Natural killer cell (primary cell): Measurements from ENCODE around the gene HOATZ. TPM values are rescaled to one million over a fixed set of nuclear protein-coding genes. Genes with fewer than 3 reads are reported as not detected.
A peak's percentile ranks its signal among the peaks of the same experiment; 100 is the strongest.

ENCODE experiments used
- ATAC-seq, 3 donors: fragments of 150-1000 bp in 2 of 3; fragments of 200-7000 bp in 1 of 3; cut with Tn5 transposase; 1 replicate in 1 of 3; 2 replicates in 2 of 3; pipeline ENCODE4 v1.10.0; 2021; ENCODE audit warnings: mild to moderate bottlenecking in 2 of 3, moderate library complexity in 2 of 3
- DNase-seq, 2 donors: peaks; one replicate each; pipeline versions ENCODE4 v3.0.0 to v3.0.0-alpha.2; 2013 to 2021; ENCODE audit warnings: mixed read lengths in 1 of 2
- H3K27ac ChIP-seq: one replicate; pipeline ENCODE4 v1.5.1; 2013; ENCODE audit warnings: mild to moderate bottlenecking, low read length
- H3K27me3 ChIP-seq: one replicate; pipeline ENCODE4 v1.6.1; 2013; ENCODE audit warnings: low read length; ENCODE audit not compliant: control insufficient read depth, insufficient read depth
- H3K36me3 ChIP-seq: one replicate; pipeline ENCODE4 v1.6.1; 2013; ENCODE audit warnings: low read length; ENCODE audit not compliant: control insufficient read depth, insufficient read depth
- H3K4me1 ChIP-seq: one replicate; pipeline ENCODE4 v1.6.1; 2013; ENCODE audit warnings: low read length; ENCODE audit not compliant: control insufficient read depth, insufficient read depth
- H3K4me3 ChIP-seq: one replicate; pipeline ENCODE4 v1.5.1; 2013; ENCODE audit warnings: low read length
- H3K9me3 ChIP-seq: one replicate; pipeline ENCODE4 v1.6.1; 2013; ENCODE audit warnings: low read length; ENCODE audit not compliant: control insufficient read depth, insufficient read depth
- H3K27ac Mint-ChIP-seq, 2 donors: one replicate each; pipeline ENCODE4 v1.8.0; 2022; ENCODE audit warnings: mild to moderate bottlenecking in 2 of 2, mixed read lengths in 2 of 2, moderate library complexity in 1 of 2
- H3K27me3 Mint-ChIP-seq, 2 donors: one replicate each; pipeline ENCODE4 v1.8.0; 2022; ENCODE audit warnings: low read depth in 2 of 2, mixed read lengths in 2 of 2
- H3K36me3 Mint-ChIP-seq: one replicate; pipeline ENCODE4 v1.8.0; 2022; ENCODE audit warnings: mixed read lengths
- H3K4me1 Mint-ChIP-seq, 2 donors: one replicate each; pipeline ENCODE4 v1.8.0; 2022; ENCODE audit warnings: mixed read lengths in 2 of 2
- H3K4me3 Mint-ChIP-seq: one replicate; pipeline ENCODE4 v1.8.0; 2022; ENCODE audit warnings: mild to moderate bottlenecking, moderate library complexity, mixed read lengths
- H3K9me3 Mint-ChIP-seq, 2 donors: one replicate each; pipeline ENCODE4 v1.8.0; 2022; ENCODE audit warnings: mixed read lengths in 2 of 2
- CTCF ChIP-seq: fragments of 200-600 bp; IDR thresholded peaks from one replicate; pipeline ENCODE4 v1.8.0; 2022; ENCODE audit warnings: antibody characterized with exemption
- WGBS: methylation state at CpG from one replicate; pipeline ENCODE4 v1.1.7; 2013; ENCODE audit warnings: missing lambda C conversion rate; ENCODE audit not compliant: insufficient coverage; 5-methylcytosine and 5-hydroxymethylcytosine counted together
- intact Hi-C: fragments of 100-400 bp; cut with micrococcal nuclease; formaldehyde crosslinking; loops from one replicate; pipeline ENCODE4 v1.14.2; 2022
- total RNA-seq, 4 donors: library from RNA; stranded (reverse); fragments of 120-200 nt in 1 of 4; gene quantifications; one replicate each; pipeline versions ENCODE4 v1.2.3 to v1.2.4, GENCODE V29; 2013 to 2022

Gene HOATZ
- total RNA-seq, 3 donors from 2014 or later (not counting 1 experiment from before 2014, with no cell fraction given) = not detected

GRCh38 chr11:111526501-111526900 is 11.9 kb downstream of the HOATZ start:
- H3K4me3 ChIP-seq = no peak overlapping the region
- Mint-ChIP-seq H3K4me1 (no peaks in the 10 kb centered on the region), H3K4me3 (no peak overlapping the region), H3K36me3 (no peaks in the 10 kb centered on the region), H3K27me3 (peaks cover 26 to 28% of the 10 kb centered on the region in 2 donors), H3K27ac (no peak overlapping the region), H3K9me3 (no peaks in the 10 kb centered on the region)
- no peaks in the 10 kb centered on the region for H3K9me3 ChIP-seq
- H3K27me3 ChIP-seq = no peaks in the 10 kb centered on the region
- 74% methylated on average over 1 of the region's 1 CpG for WGBS
- no peak for TF ChIP-seq CTCF
- H3K36me3 ChIP-seq = no peaks in the 10 kb centered on the region
- intact Hi-C loops = no loop called here
- no peak overlapping the region for H3K27ac ChIP-seq
- ATAC-seq (peak in 1 of 3 donors; percentile 51), DNase-seq (peak in 1 of 2 donors; percentile 57)
- no peaks in the 10 kb centered on the region for H3K4me1 ChIP-seq

- Mint-ChIP-seq H3K36me3 (no peaks in the 10 kb centered on the region), H3K4me1 (peaks cover 0 to 4% of the 10 kb centered on the region in 2 donors), H3K4me3 (no peak overlapping the region), H3K27ac (no peak overlapping the region), H3K9me3 (no peaks in the 10 kb centered on the region), H3K27me3 (peaks cover 26 to 32% of the 10 kb centered on the region in 2 donors)
- H3K4me1 ChIP-seq = no peaks in the 10 kb centered on the region
- no CpG with 5 or more reads among the region's 1 CpG for WGBS
- no peak for DNase-seq
- no peak overlapping the region for H3K4me3 ChIP-seq
- H3K27ac ChIP-seq = no peak overlapping the region
- no peaks in the 10 kb centered on the region for H3K9me3 ChIP-seq
- intact Hi-C loops = no loop called here
- no peaks in the 10 kb centered on the region for H3K27me3 ChIP-seq
- no peak for TF ChIP-seq CTCF
- H3K36me3 ChIP-seq = no peaks in the 10 kb centered on the region
- no peak for ATAC-seq
These were observed 12.7 kb downstream of the HOATZ start for GRCh38 chr11:111527279-111527678.

GRCh38 chr11:111528557-111528956 is 14.0 kb downstream of the HOATZ start:
- H3K36me3 ChIP-seq = no peaks in the 10 kb centered on the region
- Mint-ChIP-seq H3K27ac (no peak overlapping the region), H3K4me3 (no peak overlapping the region), H3K27me3 (peaks cover 26 to 36% of the 10 kb centered on the region in 2 donors), H3K36me3 (no peaks in the 10 kb centered on the region), H3K4me1 (peaks cover 0 to 4% of the 10 kb centered on the region in 2 donors), H3K9me3 (no peaks in the 10 kb centered on the region)
- 67% methylated on average over 1 of the region's 1 CpG for WGBS
- no peaks in the 10 kb centered on the region for H3K4me1 ChIP-seq
- ATAC-seq (no peak), DNase-seq (peak in 1 of 2 donors; percentile 79)
- TF ChIP-seq CTCF = no peak
- intact Hi-C loops = no loop called here
- H3K27ac ChIP-seq = no peak overlapping the region
- no peak overlapping the region for H3K4me3 ChIP-seq
- peaks cover 1% of the 10 kb centered on the region for H3K27me3 ChIP-seq
- no peaks in the 10 kb centered on the region for H3K9me3 ChIP-seq

- H3K27me3 Mint-ChIP-seq = peaks cover 33 to 35% of the 10 kb centered on the region in 2 donors
- peaks cover 0 to 4% of the 10 kb centered on the region in 2 donors for H3K4me1 Mint-ChIP-seq
- ATAC-seq (no peak), DNase-seq (no peak)
- TF ChIP-seq CTCF = no peak
- no peak overlapping the region for H3K27ac Mint-ChIP-seq
- H3K27ac ChIP-seq = no peak overlapping the region
- WGBS = 100% methylated on average over 2 of the region's 3 CpGs
- no peaks in the 10 kb centered on the region for H3K9me3 Mint-ChIP-seq
- H3K4me3 Mint-ChIP-seq = no peak overlapping the region
- no peaks in the 10 kb centered on the region for H3K9me3 ChIP-seq
- no peaks in the 10 kb centered on the region for H3K36me3 ChIP-seq
- no peak overlapping the region for H3K4me3 ChIP-seq
- no peaks in the 10 kb centered on the region for H3K4me1 ChIP-seq
- peaks cover 9% of the 10 kb centered on the region for H3K27me3 ChIP-seq
- H3K36me3 Mint-ChIP-seq = no peaks in the 10 kb centered on the region
- intact Hi-C loops = no loop called here
These were observed 15.5 kb downstream of the HOATZ start for GRCh38 chr11:111530091-111530490.
